ENCODE measurements around the gene FBXW8.

The FBXW8 gene

GRCh38 chr12:116887244-116887643, 23.5 kb upstream of the FBXW8 start:
- FAIRE-seq = no peak

DNA sequence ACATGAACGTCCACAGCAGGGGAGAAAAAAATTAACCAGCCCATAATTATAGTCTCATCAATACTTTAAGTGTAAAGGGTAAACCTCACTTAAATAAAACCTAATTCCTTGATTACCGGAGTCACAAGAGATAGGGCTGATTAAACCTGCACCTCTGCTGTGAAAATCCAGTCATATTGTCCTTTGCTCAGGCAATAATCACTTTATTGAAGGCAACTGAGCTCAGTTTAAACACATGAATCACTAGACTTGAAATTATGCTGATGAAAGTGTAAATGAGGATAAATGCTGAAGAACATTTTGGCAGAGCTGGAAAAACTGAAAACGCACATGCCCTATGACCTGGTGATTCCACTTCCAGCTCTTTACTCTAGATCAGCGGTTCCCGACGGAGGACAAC, 22.9 kb upstream of the FBXW8 start:
- no peak for FAIRE-seq

GRCh38 chr12:116890330-116890729, 20.4 kb upstream of the FBXW8 start:
- FAIRE-seq = no peak

DNA sequence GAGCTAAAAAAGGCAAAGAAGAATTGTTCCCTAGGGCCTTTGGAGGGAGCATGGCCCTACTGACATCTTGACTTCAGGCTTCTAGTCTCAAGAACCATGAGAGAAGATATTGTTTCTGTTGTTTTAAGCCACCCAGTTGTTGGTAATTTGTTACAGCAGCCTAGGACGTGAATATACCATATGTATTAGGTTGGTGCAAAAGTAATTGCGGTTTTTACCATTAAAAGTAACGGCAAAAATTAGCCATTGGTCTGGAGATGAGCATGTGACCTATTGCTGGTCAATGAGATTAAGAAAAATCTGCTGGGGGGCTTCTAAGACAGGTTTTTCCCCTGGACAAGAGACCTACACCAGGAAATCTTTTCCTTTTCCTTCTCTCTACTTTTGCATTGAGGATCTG, 19.7 kb upstream of the FBXW8 start:
- FAIRE-seq = no peak

DNA sequence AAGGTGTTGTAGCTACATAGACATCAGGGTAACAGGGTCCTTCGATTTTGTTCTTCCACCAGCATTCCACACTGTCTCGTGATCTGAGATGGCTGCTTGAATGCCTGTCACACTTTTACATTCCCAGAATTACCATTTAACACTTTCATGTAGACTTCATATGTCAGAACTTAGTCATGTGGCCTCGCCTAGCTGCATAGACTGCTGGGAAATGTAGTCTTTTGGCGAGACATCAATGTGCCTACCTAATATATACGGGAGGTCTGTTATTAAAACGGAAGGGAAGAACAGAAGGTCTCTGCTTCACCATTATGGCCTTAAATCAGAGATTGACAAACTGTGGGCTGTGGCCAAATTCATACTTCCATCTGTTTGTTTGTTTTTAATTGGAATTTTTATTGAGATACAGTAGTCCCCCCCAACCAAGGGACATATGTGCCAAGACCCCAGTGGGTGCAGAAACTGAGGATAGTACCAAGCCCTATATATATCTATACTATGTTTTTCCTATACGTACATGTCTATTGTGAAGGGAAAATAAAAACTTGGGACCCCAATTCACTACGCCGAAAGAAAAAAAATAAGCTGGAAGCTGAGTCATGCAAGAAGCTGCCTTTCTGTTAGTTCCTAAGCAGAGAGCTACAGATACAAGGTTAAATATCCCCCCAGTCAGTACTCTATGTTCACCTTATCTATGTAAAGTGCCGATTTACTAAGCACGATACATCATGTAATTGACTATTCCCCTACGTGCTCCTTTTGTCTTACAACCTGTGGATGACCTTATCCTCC, 18.2 kb upstream of the FBXW8 start:
- no peak for FAIRE-seq

DNA sequence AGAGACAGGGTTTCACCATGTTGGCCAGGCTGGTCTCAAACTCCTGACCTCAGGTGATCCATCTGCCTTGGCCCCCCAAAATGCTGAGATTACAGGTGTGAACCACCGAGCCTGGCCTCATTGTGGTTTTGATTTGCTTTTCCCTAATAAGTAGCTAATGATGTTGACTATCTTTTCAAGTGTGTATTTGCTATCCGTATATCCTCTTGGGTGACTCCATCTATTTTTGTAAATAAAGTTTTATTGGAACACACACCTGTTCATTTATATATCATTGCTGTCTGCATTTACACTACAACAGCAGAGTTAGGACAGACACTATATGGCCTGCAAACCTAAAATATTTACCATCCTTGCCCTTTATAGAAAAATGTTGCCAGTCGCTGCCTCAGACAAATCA, 15.8 kb upstream of the FBXW8 start:
- no peak for FAIRE-seq

GRCh38 chr12:116896411-116896924, 14.3 kb upstream of the FBXW8 start:
- FAIRE-seq = no peak

DNA sequence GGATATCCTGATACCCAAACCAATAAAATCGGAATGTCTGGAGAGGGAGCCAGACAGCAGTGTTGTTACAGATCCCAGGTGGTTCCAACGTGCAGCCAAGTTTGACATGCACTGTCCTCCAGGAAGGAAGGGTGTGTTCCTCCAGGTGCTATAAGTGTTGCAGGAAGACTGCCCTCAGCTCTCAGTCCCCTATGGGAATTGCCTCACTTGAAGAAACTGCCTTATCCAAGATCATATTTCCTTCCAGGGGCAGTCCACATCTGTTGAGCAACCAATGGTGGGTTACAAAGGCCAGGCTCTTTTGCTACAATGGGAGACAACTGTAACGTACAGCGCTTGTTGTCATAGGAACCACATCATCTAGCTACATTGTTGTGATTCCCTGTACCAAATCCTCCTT, 13.3 kb upstream of the FBXW8 start:
- no peak for FAIRE-seq

GRCh38 chr12:116898669-116899068, 12.1 kb upstream of the FBXW8 start:
- FAIRE-seq = no peak

GRCh38 chr12:116901612-116902011, 9.1 kb upstream of the FBXW8 start:
- FAIRE-seq = no peak

GRCh38 chr12:116903818-116904217, 6.9 kb upstream of the FBXW8 start:
- FAIRE-seq = no peak

DNA sequence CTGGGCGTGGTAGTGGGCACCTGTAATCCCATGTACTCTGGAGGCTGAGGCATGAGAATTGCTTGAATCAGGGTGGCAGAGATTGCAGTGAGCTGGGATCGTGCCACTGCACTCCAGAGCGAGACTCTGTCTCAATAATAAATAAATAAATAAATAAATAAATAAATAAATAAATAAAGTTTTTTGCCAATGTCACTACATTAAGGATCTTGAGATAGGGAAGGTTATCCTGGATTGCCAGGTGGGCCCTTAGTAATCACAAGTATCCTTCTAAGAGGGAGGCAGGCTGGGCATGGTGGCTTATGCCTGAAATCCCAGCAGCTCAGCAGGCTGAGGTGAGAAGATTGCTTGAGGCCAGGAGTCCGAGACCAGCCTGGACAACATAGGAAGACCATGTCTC, 4.5 kb upstream of the FBXW8 start:
- FAIRE-seq = no peak

DNA sequence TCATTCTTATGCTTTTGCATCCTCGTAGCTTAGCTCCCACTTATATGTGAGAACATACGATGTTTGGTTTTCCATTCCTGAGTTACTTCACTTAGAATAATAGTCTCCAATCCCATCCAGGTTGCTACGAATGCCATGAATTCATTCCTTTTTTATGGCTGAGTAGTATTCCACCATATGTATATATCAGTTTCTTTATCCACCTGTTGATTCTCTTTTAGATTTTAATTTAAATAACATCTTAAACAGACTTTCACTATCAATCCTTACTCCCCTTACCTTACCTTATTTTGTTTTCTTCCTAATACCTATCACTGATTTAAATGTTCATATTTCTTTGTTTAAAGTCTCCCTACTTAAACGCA, 488 bp upstream of the FBXW8 start:
- FAIRE-seq = no peak

DNA sequence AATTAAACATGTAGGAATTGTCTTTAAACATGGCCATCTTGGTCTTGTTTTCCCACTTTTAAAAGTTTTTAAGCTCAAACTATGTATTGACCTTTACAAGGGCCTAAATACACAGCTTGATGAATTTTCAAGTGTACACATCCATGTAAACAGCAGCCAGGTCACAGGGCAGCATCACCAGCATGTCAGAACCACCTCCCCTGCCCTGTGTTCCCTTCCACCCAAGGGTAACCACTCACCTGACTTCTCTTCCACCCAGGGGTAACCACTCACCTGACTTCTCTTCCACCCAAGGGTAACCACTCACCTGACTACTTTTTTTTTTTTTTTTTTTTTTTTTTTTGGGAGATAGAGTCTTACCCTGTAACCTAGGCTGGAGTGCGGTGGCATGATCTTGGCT, 4.6 kb downstream of the FBXW8 start:
- no peak for FAIRE-seq

- FAIRE-seq = no peak
Measured at GRCh38 chr12:116916122-116916521, 5.4 kb downstream of the FBXW8 start.

- no peak for FAIRE-seq
Measured at GRCh38 chr12:116916714-116917114, 6.0 kb downstream of the FBXW8 start.

GRCh38 chr12:116918464-116918863, 7.7 kb downstream of the FBXW8 start:
- no peak for FAIRE-seq

DNA sequence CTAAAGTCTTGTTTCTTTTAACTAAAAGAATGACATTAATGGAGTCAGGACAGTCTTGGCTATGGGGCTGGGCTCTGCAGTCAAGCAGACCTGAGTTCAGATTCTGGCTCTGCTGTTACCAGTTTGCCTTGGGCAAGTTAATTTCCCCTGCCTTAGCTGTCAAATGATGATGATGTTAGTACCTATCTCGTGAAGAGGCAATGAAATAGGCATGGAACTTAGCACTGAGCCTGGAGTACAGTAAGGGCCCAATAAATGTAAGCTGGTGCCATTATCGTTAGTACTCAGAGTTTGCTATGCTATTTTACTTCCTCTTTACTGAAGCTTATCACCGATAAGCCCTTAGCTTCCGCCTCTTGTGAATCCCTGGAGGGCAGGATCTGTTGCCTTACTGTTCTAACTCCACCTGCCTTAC, 8.5 kb downstream of the FBXW8 start:
- no peak for FAIRE-seq

DNA sequence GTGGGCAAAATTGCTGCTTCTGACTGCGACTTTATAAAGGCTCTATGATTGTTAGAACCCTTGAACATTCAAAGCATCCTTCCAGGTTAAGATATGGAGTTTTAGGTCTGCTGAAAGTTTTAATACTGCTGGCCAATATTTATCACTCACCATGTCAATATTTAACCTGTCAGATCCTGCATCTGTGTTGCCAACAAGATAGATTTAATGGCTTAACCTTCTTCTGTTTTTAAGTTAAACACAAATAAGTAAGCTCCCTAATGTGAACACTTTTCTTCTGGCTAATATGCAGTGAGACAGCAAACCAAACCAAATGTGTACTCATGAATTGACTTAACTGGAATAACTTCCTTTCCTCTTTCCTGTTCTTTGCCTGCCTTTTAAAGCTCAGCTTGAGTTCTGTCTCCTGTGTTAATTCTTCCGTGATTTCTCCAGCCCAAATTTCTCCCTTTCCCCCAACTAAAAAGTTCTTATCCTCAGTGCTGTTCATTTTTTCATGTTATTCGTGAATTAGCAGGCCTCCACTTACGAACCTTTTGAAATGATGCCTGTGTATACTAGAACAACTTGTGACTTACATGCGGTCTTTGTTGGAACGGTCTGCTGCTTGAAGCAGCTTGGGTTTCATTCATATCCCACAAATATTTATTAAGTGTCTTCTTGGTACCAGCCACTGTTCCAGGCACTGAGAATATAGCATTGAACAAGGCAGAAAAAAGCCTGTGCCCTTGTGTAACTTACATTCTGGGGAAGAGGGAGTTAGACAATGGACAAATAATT, 9.1 kb downstream of the FBXW8 start:
- FAIRE-seq = no peak

DNA sequence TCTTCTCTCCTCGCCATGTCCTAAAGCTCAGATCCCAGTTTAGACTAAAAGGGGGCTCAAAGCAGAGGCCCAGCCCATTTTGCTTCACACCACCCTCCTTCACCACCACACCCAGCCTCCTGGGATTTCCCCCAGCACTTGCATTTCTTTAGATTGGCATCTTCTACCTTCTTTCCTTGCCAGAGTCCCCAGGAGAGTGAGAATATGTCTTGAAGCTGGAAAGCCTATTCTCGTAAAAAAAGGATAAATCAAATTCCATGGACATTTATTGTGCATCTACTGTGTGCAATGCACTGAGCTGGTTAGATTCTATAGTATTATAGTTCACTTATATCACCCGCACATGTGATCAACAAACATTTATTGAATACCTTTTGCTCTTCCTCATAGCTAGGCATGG, 10.2 kb downstream of the FBXW8 start:
- no peak for FAIRE-seq

DNA sequence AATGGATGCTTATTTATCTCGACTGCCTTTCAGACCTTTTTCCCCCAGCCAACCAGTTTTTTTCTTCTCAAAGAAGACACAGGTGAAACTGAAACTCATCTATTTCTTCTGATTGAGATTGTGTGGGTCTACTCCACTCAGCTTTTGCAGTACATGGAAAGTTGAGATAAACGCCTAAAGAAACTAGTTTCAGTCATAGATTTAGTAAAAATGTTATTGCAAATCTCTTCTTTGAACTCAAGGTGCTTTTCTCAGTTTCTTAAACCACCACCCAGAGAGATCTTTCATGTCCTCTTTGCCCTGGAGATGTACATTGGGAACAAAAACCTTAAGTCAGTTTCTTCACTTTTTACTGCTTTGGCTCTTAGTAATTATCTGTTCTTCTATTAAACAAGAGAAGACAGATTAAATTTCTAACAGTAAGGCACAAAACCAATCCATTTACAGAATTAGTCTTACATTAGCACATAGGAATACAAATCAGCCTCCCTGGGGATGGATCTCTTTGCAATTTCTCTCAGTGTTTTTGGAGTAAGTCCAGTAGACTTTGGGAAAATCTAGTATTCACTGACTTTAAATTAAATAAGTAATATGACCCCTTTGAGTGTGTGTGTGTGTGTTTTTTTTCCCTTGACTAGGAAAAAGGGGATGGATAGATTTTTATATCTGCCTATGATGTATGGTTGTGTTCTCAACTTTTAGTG, 11.6 kb downstream of the FBXW8 start:
- no peak for FAIRE-seq

GRCh38 chr12:116924558-116925453, 14.1 kb downstream of the FBXW8 start:
- FAIRE-seq = no peak
